Right atrium auricular region (tissue), 2 donors: ENCODE data around the gene KRTAP10-4. TPM values are rescaled to one million over a fixed set of nuclear protein-coding genes. Genes with fewer than 3 reads are reported as not detected.

Experiments used
- DNase-seq: peaks from one replicate; pipeline ENCODE4 v3.0.0-alpha.2; 2019; ENCODE audit warnings: low spot score
- H3K27ac ChIP-seq, 2 donors: fragments of 200-600 bp; sonication (generic); 1 replicate in 1 of 2; 2 replicates in 1 of 2; pipeline ENCODE4 v1.5.1; 2016 to 2019
- H3K27me3 ChIP-seq, 2 donors: fragments of 200-600 bp; sonication (generic); one replicate each; pipeline versions ENCODE4 v1.5.1 to v1.6.0; 2017 to 2019
- H3K36me3 ChIP-seq: fragments of 200-600 bp; sonication (generic); one replicate; pipeline ENCODE4 v1.5.1; 2016
- H3K4me1 ChIP-seq, 2 donors: fragments of 200-600 bp; sonication (generic); one replicate each; pipeline versions ENCODE4 v1.5.1 to v1.6.0; 2017 to 2019
- H3K4me3 ChIP-seq, 2 donors: fragments of 200-600 bp; sonication (generic); 1 replicate in 1 of 2; 2 replicates in 1 of 2; pipeline ENCODE4 v1.5.1; 2017 to 2019; ENCODE audit warnings: mild to moderate bottlenecking in 1 of 2, moderate library complexity in 1 of 2
- H3K9me3 ChIP-seq, 2 donors: fragments of 200-600 bp; sonication (generic); one replicate each; pipeline ENCODE4 v1.5.1; 2019
- total RNA-seq, 2 donors: library from RNA; depleted of rRNA; stranded (reverse); fragments of >200 nt; gene quantifications; one replicate each; pipeline ENCODE4 v1.1.0, GENCODE V29; 2016
- TF ChIP-seq, protein P1 (sequence below), 2 donors: fragments of 200-600 bp; sonication (generic); IDR thresholded peaks; one replicate each; pipeline ENCODE4 v1.5.1; 2019; ENCODE audit warnings: antibody characterized with exemption in 2 of 2

KRTAP10-4 gene
- total RNA-seq, 2 donors from 2014 or later: not detected

DNA sequence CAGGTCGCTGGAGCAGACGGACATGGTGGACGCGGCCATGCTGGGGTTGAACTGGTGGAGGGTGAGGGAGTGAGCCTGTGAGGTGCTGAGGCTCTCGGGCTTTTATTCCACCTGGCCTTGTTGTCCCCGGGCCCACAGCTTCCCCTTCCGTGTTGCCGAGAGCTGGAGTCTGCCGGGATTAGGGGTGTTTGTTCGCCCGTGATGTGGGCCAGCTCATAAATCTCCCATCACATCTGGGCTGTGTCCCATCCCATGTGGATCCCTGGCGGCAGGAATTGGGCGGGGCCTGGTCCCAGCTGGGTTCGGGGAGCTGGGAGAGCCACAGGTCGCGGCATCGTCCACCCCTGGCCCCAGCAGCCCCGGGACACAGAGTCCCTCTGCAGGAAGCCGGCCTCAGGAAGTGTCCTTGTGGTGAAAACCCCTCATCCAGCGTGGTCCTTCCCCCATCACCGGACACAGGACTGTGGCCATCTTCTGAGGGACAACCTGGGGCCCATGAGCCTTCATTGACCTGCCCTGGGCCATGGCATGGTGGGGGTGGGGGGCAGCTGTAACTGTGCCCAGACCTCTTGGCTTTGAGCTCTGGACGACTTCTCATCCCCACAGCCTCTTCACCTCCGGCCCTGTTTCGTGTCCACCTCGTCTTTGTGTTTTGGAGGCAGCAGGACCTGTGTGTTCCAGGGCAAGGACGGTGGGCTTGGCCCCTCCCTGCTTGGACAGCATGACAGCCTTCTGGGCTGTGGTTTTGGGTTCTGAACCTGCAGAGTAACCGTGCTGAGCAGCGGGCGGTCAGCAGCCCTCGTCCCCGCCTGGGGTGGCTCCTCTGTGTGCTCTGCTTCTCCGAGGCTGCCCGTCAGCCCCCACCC lies 19.1 kb downstream of the KRTAP10-4 start, which contains the start of gene KRTAP10-6:
Gene KRTAP10-6, minus strand, starts transcription at position 60 of the 866 bp plus-strand sequence. Its CDS starts 21 bp downstream, at position 39.
- TF ChIP-seq, protein P1, sequence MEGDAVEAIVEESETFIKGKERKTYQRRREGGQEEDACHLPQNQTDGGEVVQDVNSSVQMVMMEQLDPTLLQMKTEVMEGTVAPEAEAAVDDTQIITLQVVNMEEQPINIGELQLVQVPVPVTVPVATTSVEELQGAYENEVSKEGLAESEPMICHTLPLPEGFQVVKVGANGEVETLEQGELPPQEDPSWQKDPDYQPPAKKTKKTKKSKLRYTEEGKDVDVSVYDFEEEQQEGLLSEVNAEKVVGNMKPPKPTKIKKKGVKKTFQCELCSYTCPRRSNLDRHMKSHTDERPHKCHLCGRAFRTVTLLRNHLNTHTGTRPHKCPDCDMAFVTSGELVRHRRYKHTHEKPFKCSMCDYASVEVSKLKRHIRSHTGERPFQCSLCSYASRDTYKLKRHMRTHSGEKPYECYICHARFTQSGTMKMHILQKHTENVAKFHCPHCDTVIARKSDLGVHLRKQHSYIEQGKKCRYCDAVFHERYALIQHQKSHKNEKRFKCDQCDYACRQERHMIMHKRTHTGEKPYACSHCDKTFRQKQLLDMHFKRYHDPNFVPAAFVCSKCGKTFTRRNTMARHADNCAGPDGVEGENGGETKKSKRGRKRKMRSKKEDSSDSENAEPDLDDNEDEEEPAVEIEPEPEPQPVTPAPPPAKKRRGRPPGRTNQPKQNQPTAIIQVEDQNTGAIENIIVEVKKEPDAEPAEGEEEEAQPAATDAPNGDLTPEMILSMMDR (IDR thresholded peaks at IDR 0.05): no peak
- peak; percentile 50 for DNase-seq
- Histone ChIP-seq H3K27ac (no peak within 1 kb of the TSS), H3K36me3 (no peaks in the 10 kb centered on the region), H3K4me1 (no peaks in the 10 kb centered on the region), H3K27me3 (no peaks in the 10 kb centered on the region), H3K4me3 (no peak within 1 kb of the TSS), H3K9me3 (no peaks in the 10 kb centered on the region)

DNA sequence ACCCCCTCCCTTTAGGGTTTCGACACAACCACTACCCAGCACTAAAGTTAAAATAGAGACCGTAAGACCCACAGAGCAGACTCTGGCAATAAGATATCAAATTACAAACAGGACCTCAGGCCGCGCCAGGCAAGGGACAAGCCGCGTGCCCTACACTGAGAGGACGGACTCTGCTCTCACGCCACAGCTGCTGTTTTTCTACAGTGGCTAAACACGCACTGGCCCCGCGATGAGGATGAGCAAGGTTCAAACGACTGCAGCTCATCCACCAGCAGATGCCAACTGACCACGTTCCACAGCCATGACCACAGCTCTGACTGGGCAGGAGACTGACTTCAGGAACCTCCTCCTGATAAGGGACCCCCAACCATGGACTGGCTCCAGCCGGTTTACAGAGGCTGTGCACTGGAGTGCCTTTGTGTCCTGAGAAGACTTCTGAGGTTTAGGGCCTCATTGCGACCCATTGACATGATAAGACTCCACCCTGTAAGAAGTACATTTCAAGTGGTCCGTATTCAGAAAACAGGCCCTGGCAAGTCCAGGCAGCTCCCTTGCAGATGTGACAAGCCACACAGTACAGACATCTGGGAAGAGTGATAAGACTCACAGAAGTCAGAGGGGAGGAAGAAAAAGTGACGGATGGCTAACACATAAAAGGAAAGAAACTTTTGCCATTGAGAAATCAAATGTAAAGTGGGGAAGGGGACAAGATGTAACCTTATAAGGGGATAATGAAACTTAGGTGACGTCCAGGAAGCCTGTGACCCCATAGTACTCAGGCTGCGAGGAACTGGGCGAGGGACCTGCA lies 20.3 kb downstream of the KRTAP10-4 start:
- no peaks in the 10 kb centered on the region for H3K27me3 ChIP-seq
- TF ChIP-seq, protein P1 (IDR thresholded peaks at IDR 0.05): no peak
- no peaks in the 10 kb centered on the region for H3K4me1 ChIP-seq
- DNase-seq: peak; percentile 48
- no peak overlapping the region for H3K27ac ChIP-seq
- peaks cover 0 to 2% of the 10 kb centered on the region in 2 donors for H3K9me3 ChIP-seq
- no peak overlapping the region for H3K4me3 ChIP-seq
- no peaks in the 10 kb centered on the region for H3K36me3 ChIP-seq

DNA sequence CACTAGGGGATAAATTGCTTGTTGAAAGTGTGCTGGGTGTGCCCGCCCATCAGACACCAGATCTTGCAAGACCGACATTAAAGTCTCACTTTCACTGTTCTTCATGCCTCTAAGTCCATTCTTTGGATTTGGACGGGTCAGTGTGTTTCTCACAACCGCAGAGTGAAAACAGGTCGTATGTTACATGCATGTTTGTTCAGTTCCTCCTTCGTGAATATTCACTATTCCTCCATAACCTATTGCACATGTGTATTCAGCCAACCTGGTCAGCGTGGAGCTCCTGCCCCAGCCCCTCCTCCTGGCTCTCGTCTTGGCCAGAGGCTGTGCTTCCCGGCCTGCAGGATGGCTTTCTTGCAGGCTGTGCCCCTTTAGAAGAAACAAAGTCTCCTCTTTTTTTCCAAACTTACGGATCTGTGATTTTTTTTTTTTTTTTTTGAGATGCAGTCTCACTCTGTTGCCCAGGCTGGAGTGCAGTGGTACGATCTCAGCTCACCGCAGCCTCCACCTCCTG lies 20.9 kb downstream of the KRTAP10-4 start:
- Histone ChIP-seq H3K27me3 (no peaks in the 10 kb centered on the region), H3K27ac (no peak overlapping the region), H3K9me3 (peaks cover 0 to 4% of the 10 kb centered on the region in 2 donors), H3K4me3 (no peak overlapping the region), H3K36me3 (no peaks in the 10 kb centered on the region), H3K4me1 (no peaks in the 10 kb centered on the region)
- peak; percentile 30 for DNase-seq
- TF ChIP-seq, protein P1 (IDR thresholded peaks at IDR 0.05): no peak

DNA sequence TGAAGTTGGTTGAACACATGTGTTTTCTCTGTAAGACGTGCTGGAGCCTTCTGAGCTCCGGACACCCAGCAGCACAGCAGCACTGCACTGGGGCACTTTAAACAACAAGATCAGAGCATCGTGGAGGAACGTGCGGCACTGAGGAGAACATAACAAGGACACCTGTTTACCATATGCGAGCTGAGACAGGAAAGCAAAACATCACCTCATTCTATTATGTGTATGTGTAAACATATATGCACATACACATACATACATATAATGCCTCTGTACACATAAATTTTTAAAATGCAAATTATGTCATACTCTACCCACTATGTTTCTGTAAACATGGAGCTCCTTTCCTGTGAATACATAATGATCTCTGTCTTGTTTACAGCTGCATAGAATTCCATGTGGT lies 22.0 kb downstream of the KRTAP10-4 start:
- Histone ChIP-seq H3K4me3 (no peak overlapping the region), H3K27ac (no peak overlapping the region), H3K9me3 (peaks cover 0 to 4% of the 10 kb centered on the region in 2 donors), H3K27me3 (no peaks in the 10 kb centered on the region), H3K36me3 (no peaks in the 10 kb centered on the region), H3K4me1 (no peaks in the 10 kb centered on the region)
- DNase-seq: no peak
- TF ChIP-seq, protein P1 (IDR thresholded peaks at IDR 0.05): no peak

DNA sequence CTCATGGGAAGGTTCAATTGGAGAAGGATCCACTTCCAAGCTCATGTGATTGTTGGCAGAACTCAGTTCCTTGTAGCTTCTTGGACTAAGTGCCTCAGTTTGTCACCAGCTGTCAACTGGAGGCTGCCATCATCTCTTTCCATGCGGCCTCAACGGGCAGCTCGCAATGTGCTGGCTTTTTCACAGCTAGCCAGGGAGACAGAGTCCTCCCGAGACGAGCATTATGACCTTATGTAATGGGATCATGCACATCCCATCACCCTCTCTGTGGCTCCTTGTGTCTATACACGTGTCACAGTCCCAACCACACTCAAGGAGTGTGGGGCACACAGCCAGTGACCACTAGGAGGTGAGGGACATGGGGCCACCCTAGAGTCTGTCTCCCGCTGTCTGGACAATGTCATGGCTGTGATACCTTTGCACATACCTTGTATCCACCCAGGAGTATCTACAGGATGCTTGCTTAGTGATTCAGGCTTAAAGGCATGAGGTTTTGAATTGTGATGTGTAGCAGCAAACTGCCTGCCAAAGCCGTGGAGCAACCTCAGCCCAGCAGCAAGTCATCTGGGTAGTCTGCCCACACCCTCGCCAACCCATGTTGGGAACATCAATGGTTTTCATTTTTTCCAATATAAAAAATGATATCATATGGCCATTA lies 22.7 kb downstream of the KRTAP10-4 start:
- Histone ChIP-seq H3K4me1 (no peaks in the 10 kb centered on the region), H3K4me3 (no peak overlapping the region), H3K27me3 (no peaks in the 10 kb centered on the region), H3K9me3 (peaks cover 0 to 4% of the 10 kb centered on the region in 2 donors), H3K36me3 (no peaks in the 10 kb centered on the region), H3K27ac (no peak overlapping the region)
- DNase-seq: no peak
- TF ChIP-seq, protein P1 (IDR thresholded peaks at IDR 0.05): no peak
